ENCODE data around the gene TRAPPC3L.

TRAPPC3L gene

DNA sequence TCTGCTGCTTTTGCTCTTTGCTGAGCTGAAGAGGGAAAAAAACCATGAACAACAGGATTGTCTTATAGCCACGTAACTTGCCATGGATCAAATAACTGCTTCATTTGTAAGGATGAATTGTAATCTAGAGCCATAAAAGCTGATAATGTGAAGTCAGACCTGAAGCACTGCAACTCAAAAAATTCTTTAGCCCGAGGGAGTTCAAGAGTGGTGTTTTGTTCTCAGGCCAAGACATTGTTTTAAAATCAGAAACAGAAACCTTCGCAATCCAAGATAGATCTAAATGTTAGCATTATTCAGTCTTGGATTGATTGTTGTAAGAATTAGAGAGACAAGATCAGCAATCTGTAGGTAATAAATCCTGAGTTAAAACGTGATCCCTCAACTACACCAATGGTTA, at the start of gene TRAPPC3L:
TSS of gene TRAPPC3L (minus strand) at position 34 of the 400 bp plus-strand sequence. CDS start 170 bp downstream, outside the sequence.
- DNase-seq = no peak

DNA sequence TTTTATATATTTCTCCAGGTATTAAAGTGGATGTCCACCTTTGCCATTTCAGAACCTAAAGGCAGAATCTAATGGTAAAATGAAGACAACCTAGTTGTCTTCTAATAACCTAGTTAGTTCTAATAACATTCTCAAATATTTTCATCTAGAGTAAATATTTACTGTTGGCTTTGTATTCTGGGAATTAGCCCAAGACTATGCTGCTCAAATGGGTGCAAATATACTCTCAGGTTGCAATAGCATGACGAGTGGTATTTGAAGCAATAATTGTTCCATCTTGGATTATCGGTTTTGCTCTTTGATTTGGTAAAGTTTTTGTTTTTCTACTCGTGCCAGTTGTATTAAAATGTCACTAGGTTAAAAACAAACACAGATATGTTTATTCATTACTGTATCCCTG, 49.8 kb upstream of the TRAPPC3L start:
- no peak for DNase-seq

DNA sequence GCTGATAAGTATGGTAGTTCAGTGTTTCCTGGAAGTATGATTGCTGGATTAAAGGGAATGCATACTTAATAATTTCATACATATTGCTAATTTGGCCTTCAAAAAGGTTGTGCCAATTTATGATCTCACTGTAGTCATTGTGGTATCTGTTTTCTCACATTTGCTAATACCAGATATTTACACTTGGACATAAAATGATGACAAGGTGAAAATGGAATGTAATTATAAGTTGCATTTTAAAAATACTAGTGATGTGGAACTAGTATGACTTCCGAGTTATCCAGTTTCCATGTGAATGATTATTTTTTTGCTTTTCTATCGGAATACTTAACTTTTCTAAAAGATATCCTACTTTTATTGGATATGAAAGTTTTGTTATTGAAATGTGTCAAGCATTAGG, 41.3 kb upstream of the TRAPPC3L start:
- no peak for DNase-seq

DNA sequence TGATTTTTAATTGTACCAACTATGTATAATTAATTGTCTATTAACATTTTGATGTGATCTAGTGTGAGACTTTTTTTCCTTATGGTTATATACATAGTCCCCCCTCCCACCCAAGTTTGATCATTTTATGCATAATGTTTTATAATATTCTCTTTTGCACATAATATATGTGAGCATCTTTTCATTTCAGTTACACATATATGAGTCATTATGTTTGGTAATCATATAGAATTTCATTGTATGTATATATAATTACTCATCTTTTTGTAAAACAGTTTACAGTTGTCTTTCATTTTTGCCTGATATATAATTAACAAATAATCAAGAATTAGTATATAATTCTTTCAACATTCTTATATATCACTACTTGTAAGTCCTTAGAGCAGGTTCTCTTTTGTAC, 40.8 kb upstream of the TRAPPC3L start:
- no peak for DNase-seq

DNA sequence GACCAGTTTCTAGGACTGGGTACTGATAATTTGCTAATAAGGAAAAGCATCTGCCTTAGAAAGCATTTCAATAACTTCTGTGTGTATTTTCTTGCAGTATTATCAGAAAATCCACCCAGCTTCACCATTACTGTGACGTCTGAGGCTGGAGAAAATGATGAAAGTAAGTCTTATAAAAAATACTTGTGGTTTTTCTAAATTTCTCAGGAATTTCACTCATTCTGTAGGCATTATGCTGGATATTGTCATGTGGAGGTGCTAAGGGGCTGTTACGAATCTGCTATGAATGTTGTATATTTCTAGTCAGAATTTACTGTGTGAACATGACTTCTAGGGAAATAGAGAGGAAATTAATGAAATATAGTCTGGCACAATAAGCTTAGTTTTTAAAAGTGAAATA, 34.7 kb upstream of the TRAPPC3L start:
- no peak for DNase-seq

DNA sequence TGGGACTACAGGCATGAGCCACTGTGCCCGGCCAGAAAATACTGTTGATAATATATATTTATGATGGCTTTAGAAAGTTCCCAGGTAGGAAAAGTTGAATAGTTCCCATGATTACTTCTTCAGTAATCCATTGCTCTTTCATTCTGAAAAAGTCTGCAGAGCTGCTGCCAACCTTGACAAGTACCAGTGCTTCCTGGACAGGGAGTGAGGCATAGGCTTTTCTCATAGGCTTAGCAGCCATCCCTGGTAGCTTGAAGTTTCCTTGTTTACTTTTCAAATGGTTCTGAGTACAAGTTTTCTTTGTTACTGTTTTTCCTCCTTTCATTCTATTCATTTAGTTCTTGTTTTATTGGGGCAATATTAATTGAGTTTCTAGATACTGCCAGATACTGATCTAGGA, 33.7 kb upstream of the TRAPPC3L start:
- DNase-seq = no peak

DNA sequence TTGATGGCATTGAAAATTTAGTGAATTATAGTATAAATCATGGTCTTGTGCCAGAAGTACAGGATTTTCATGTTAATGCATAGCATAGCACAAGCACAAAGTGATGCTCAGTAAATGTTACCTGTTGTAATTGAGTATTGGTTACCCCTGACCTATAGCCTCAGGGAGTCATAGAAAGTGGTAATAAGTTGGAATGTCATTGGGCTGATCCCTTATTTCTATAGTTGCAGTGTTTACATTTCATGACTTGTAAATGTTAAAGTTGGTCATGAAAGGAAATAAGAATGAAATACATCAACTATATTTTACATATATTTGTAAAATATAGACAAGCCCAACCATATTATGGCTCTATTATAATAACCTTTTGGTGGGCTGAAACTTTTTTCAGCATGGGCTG, 32.9 kb upstream of the TRAPPC3L start:
- DNase-seq = no peak

DNA sequence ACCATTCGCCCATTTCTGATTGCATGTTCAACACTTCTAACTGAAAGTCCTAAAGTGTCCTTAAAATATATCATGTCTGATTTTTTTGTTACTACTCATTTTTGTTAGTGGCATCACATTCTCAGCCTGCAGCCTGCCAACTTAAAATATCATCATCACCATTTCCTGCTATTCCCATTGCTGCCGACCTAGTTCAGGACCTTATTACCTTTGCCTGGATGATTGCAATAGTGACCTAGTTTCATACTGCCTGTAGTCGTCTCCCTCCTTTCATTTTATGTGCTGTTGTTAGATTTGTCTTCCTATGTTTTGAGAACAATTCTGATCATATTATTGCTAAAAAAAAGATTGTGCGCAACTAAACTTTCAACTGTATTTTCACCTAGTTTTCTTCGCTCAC, 32.0 kb upstream of the TRAPPC3L start:
- DNase-seq = no peak

DNA sequence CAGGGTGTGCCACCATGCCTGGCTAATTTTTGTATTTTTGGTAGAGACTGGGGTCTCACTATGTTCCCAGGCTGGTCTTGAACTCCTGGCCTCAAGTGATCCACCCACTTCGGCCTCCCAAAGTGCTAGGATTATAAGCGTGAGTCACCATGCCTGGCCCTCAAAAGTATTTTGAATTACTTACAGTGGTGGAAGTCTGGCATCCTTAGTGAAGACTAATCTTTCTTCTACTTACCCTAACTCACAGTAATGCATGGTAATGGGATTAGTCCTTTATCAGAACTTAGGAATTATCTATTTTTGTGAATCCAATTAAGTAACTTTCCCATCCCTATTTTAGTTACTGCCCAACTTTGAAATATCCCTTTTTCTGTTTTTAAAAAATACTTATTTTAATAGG, 29.7 kb upstream of the TRAPPC3L start:
- no peak for DNase-seq

DNA sequence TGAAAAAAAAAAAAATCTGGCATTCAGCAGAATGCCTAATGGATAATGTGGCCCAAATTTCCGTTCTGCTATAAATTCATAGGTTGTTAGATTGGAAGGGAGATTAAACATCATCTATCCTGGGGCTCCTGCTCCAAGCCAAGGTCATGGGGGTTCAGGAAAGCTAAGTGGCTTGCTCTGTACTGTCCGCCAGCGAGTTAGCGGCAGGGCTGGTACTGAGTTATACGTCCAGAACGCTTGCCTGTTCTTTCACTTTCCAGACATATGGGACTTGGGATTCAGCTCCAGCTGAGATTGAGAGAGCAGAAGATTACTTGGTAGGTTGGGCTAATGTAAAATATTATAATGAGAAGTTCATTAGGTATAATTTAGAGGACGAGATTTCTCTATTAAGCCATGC, 26.7 kb upstream of the TRAPPC3L start:
- peak; percentile 48 for DNase-seq

DNA sequence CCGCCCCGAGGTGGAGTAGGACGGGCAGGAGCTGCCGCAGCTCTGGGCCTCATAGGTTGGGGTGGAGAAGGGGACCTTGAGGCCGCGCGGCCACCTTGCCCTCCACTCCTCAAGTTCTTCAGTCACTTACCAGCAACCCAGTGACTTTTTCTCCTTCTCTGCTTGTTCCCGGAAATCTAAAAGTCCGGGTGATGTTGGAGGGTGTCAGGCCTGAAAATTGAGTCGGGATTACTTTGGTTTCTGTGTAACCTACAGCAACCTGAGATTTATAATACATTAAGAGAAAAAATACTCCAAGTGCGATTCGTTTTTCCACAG, 26.2 kb upstream of the TRAPPC3L start:
- no peak for DNase-seq

DNA sequence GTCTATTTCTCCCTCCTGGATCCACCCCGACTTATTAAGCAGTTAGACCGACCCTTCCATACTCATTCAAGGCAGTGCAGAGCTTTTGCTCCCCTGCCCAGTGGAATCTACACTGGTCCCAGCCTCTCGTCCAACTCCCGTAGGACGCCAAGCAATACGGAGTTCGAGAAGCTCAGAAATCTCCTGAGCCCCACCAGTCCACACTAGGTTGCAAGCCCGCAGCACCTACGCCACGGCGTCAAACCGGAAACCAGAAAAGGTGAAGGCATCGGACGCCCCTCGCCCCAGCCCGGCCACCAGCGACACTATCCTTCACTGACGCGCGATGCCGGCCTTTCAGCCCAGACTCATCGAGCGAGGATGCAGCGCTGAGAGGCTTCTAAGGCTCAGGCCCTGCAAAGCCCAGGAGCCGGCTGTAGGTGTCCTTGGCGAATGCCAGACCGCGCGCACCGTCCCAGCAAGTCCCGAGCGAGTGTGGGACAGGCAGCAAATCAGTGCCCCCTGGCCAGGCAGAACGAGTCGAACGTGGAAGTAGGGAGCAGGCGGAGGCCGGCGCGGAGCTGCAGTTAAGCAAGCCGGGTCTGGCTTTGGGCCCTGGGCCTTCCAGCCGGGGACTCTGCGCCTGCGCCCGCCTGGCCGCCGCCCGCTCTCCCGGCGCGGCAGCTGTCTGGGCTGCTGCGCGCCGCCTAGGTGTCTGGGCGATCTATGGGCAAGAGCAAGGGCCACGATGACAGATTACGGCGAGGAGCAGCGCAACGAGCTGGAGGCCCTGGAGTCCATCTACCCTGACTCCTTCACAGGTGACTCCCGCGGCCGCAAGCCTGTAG, 25.6 kb upstream of the TRAPPC3L start, which contains the start of gene RWDD1:
TSS of gene RWDD1 (plus strand) at position 649 of the 827 bp plus-strand sequence. CDS start at position 728, 79 bp downstream.
- peak; percentile 99 for DNase-seq

DNA sequence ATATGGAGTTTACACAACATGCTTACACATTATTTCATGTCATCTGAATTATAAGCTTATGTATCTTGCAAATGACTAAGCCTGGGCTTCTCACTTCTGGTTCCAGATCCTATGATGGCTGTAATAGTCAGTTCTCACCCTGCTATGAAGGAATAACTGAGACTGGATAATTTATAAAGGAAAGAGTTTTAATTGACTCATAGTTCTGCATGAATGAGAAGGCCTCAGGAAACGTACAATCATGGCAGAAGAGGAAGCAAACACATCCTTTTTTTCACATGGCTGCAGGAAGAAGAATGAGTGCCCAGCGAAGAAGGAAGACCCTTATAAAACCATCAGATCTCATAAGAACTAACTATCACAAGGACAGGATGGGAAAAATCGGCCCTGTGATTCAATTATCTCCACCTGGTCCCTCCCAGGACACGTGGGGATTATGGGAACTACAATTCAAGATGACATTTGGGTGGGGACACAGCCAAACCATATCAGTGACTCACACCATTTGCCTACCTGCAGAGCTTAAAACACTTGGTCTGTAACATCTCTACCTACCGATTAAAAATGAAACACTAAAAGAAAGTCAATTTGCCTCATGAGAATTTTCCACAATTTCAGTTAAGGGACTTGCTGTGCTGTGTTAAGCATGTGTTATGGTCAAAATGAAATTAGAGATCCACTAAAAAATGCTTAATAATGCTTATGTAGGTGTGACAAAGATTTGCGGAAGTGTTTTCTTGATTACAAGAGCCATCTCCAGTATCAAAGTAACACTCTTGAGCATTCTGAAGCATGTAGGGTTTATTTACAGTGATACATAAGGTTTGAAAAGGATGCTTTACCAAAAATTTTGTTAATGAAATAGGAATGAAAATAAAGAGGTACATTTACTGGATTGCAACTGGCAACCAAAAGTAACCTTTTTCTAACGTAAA, 23.6 kb upstream of the TRAPPC3L start:
- peak; percentile 15 for DNase-seq

DNA sequence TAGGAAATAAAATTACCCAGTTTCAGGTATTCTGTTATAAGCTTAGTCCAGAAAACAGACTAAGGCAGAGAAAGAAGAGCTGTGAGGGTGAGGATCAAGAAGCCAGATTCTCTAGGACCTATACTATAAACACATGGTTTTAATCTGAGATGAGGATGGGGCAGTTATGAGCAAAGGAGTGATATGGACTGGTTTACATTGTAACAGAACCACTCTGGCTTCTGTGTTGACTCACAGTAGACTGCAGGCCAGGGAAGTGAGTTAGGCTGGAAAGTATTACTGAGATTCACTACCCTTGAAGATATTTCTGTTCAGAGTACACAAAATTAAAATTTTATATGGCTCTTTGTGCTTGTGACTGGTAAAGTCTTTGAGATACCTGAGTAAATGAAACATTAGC, 22.6 kb upstream of the TRAPPC3L start:
- DNase-seq = no peak

DNA sequence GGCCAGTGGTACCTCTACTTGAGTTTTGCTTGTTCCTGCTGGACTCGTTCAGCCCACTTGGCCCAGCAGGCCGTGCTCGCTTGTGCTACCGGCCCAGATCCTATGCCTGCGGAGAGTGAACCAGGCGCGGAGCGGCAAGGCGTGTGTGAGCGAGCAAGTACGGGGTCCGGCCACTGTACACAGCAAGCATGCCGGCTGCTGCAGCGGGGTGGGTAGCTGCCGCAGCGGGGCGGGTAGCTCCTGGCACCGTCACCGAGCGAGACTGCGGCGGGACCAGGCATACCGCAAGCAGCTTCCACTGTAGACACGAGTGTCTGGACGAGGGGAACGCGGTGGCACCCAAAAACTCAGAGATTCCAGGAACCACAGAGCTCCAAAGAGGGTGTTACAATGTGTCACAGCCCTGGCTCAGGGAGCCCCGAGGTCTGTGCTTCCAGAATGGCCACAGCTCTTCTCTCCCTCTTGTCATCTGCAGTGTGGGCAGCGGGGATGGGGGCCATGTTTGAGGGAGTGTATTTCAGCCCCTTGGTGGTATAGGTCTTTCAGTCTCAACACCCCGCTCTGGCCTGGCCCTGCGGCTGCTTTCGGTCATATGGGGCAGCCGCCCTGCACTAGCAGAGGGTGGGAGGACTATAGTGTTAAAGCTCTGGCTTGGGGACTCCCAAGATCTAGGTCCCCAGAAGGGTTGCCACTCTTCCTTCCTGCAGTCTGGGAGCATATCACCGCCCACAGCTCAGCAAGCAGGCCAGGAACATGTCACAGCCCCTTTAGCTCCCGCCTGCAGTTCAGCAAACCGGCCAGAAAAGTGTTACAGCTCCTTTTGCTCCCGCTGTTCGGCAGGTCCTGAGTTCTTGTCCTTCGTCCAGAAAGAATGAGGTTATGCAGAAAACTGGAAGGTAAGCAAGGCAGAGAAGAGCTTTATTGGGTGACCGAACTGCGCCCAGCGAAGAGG, 19.7 kb upstream of the TRAPPC3L start:
- DNase-seq = peak; percentile 46

DNA sequence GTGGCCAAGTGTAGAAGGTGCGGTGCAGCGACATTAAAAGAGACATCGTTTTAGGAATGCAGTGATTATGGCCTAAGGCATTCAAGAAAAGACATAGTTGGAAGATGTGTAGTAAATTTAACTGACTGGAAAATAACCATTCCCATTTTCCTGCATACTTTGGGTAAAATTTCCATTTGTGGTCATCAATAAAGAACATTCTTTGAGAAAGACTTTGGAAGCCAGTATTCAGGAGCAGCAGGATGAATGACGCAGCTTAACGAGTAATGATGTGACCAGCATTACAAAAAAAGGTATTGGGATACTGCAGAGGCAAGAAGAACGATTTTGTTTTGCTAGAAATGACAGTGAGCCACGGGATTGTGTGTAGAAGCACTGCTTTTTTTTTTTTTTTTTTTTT, 18.8 kb upstream of the TRAPPC3L start:
- DNase-seq = no peak

DNA sequence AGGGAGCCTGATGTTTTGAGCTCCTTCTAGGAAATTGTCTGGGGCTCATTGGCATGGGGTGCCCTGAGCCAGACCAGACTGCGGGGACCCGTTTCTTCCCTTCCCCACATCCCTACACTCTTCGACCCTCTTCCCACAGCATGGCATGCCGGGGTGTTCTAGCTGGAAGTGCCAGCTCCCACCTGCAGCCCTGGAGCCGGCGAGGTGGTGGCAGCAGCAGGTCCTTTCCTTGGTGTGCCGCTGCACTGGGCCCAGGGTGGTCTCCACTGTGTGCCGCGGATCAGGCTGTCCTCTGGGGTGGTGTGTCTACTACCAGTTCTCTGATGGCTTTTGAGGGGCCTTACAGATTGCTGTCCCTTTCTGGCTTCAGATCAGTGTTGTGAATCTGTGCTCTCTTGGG, 18.3 kb upstream of the TRAPPC3L start:
- DNase-seq = no peak

DNA sequence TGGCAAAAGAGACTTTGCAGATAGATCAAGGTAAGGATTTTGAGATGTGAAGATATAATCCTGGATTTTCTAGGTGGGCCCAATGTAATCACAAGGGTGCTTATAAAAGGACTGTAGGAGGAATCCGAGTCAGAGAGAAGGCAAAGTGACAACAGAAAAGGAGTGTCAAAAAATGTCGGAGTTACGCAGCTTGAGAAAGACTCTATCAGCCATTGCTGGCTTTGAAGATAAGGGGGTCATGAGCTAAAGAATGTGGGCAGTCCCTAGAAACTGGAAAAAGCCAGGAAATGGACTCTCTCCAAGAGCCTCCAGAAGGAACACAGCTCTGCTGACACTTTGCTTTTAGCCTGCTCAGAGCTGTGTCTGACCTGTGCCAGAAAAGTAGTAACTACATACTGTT, 17.1 kb upstream of the TRAPPC3L start:
- DNase-seq = peak; percentile 14

DNA sequence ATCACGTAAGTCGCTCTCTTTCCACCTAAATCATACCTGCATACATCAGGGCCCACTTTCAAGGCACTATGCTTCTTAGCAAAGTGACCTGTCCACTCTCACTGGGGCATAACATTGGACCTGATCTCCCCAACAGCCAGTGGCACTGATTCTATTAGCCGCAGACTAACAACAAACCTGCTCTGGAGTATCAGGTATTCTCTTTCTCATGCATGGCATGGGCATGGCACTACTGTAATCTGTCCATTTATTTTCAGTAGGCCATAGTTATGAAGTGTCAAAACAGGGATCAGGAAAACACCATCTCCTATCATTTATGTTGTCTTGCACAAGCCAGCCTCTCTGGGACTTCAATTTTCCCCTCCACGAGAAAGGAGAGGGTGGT, 16.5 kb upstream of the TRAPPC3L start:
- DNase-seq = no peak

DNA sequence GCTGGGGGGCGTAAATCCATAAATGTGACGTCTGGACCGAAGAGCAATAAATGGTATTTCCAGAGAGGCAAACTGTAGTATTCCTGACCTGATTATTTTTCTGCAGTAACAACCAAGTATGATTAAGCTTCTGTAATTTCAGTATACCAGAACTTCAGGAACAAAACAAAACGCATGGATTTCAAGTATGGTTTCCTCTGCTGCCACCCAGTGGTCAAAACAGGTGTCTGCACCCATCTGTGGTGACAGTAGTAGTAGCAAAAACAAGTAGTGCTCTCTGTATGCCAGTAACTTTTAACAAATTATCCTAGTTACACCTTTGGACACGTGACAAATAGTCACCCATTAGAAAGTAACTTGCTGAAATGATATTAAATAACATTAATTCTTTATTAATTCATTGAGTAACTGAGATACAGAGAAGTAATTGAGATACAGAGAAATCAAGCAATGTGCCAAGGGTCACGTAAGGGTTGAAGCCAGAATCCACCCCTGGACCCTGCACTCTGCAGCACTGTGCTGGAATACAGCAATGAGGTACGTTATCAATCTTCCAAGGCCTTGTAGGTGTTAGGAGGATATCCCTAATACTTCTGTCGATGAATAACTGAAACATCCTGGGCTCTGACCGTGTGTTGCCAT, 16.0 kb upstream of the TRAPPC3L start:
- DNase-seq = peak; percentile 85

DNA sequence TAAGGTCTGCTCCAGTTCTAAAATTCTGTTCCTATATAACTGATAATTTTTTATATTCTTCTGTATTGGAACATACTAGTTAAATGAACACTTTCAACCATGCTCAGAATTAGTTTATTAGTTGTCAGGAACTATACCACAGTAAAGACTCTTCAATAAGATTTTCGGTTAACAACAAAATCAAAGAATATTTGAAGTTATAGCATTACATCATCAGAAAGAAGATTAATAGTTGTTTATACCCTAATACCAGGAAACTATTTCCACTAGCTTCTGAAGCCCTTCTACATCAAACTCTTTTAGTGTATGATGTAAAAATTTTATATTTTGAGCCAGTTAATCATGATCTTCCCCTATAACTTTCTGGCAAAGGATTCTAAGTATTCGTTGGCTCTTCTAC, 14.6 kb upstream of the TRAPPC3L start:
- DNase-seq = no peak

DNA sequence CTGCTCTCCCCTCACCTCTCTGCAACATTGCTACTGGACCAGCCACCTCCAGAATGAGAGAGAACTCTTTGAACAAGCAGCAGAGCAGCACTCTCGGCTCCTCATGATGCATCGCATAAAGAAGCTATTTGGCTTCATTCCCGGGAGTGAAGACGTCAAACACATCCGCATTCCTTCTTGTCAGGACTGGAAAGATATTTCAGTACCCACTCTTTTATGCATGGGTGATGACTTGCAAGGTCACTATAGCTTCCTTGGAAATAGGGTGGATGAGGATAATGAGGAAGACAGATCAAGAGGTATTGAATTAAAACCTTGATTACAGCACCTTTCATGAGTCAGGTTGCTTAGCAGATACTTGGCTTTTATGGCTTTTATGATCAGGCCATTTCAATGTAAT, 12.4 kb upstream of the TRAPPC3L start:
- no peak for DNase-seq

Measured in hematopoietic multipotent progenitor cell treated with erythropoietin and hydrocortisone succinate and interleukin-3 and kit ligand, for 4 days (in vitro differentiated cells).